HG03354 (cell line): ENCODE results near the gene SLC4A9.
"Not testable (repeated sequence)": the region's sequence is repeated elsewhere in the genome, so short reads cannot be mapped to it uniquely, and the experiment has no call there.

Source experiments
- ATAC-seq: cut with Tn5 transposase; IDR thresholded peaks from one replicate; pipeline ENCODE4 v1.9.1; 2021; ENCODE audit warnings: mild to moderate bottlenecking; ENCODE audit not compliant: unreplicated experiment, poor library complexity, severe bottlenecking

SLC4A9 gene

GRCh38 chr5:140388052-140388451 is 28.1 kb downstream of the SLC4A9 start:
- ATAC-seq = no peak

GRCh38 chr5:140391312-140391711 is 31.3 kb downstream of the SLC4A9 start:
- no peak for ATAC-seq

- no peak for ATAC-seq
Measured at GRCh38 chr5:140391732-140392131, 31.7 kb downstream of the SLC4A9 start.

GRCh38 chr5:140393738-140394137 is 33.7 kb downstream of the SLC4A9 start:
- ATAC-seq = no peak

- ATAC-seq = no peak
Measured at GRCh38 chr5:140398379-140398811, 38.4 kb downstream of the SLC4A9 start.

- ATAC-seq = peak; percentile 0
Measured at GRCh38 chr5:140399979-140400729, 40.2 kb downstream of the SLC4A9 start.

GRCh38 chr5:140400730-140401361 is 40.9 kb downstream of the SLC4A9 start:
- ATAC-seq = peak; percentile 69

GRCh38 chr5:140401362-140402257 is 41.6 kb downstream of the SLC4A9 start, which contains the start of gene ANKHD1:
TSS of gene ANKHD1 (plus strand) at chr5:140401833. CDS start at chr5:140401968, 135 bp downstream.
- peak; percentile 84 for ATAC-seq

- ATAC-seq = peak; percentile 1
Measured at GRCh38 chr5:140402258-140403074, 42.5 kb downstream of the SLC4A9 start.

GRCh38 chr5:140403613-140404012 is 43.6 kb downstream of the SLC4A9 start:
- ATAC-seq = no peak

GRCh38 chr5:140408750-140409241 is 48.8 kb downstream of the SLC4A9 start:
- no peak for ATAC-seq

GRCh38 chr5:140413230-140413629 is 53.2 kb downstream of the SLC4A9 start:
- ATAC-seq = no peak

- no peak for ATAC-seq
Measured at GRCh38 chr5:140417235-140417634, 57.2 kb downstream of the SLC4A9 start.

- no peak for ATAC-seq
Measured at GRCh38 chr5:140418862-140419520, 59.0 kb downstream of the SLC4A9 start.

GRCh38 chr5:140420226-140420570 is 60.2 kb downstream of the SLC4A9 start:
- ATAC-seq = no peak

- no peak for ATAC-seq
Measured at GRCh38 chr5:140420665-140421361, 60.8 kb downstream of the SLC4A9 start.

GRCh38 chr5:140421375-140421774 is 61.4 kb downstream of the SLC4A9 start:
- not testable (repeated sequence) for ATAC-seq

GRCh38 chr5:140423609-140424008 is 63.6 kb downstream of the SLC4A9 start:
- ATAC-seq = no peak
